Peyer's patch (tissue), 4 donors: ENCODE results near the gene ATP1B2. TPM values are rescaled to one million over a fixed set of nuclear protein-coding genes. Genes with fewer than 3 reads are reported as not detected.
"Not testable (repeated sequence)": the region's sequence is repeated elsewhere in the genome, so short reads cannot be mapped to it uniquely, and the experiment has no call there.

Experiments
- DNase-seq, 3 donors: peaks; one replicate each; pipeline ENCODE4 v3.0.0-alpha.2; 2017 to 2019
- H3K27ac ChIP-seq, 4 donors: fragments of 200-600 bp; sonication (generic); one replicate each; pipeline ENCODE4 v1.5.1; 2016 to 2019
- H3K27me3 ChIP-seq, 2 donors: fragments of 200-600 bp; sonication (generic); one replicate each; pipeline ENCODE4 v1.5.1; 2019
- H3K36me3 ChIP-seq, 3 donors: fragments of 200-600 bp; sonication (generic); one replicate each; pipeline ENCODE4 v1.5.1; 2016 to 2019
- H3K4me1 ChIP-seq, 4 donors: fragments of 200-600 bp; sonication (generic); one replicate each; pipeline ENCODE4 v1.5.1; 2016 to 2019
- H3K4me3 ChIP-seq, 4 donors: fragments of 200-600 bp; sonication (generic); 1 replicate in 3 of 4; 2 replicates in 1 of 4; pipeline ENCODE4 v1.5.1; 2016 to 2019; ENCODE audit warnings: mild to moderate bottlenecking in 1 of 4
- H3K9me3 ChIP-seq, 4 donors: fragments of 200-600 bp; sonication (generic); one replicate each; pipeline ENCODE4 v1.5.1; 2016 to 2019; ENCODE audit warnings: mild to moderate bottlenecking in 1 of 4
- POLR2A ChIP-seq, 2 donors: fragments of 450-650 bp; IDR thresholded peaks; one replicate each; pipeline ENCODE4 v1.5.1; 2017; ENCODE audit warnings: antibody characterized with exemption in 2 of 2, mild to moderate bottlenecking in 2 of 2, moderate library complexity in 2 of 2
- total RNA-seq, 4 donors: library from RNA; depleted of rRNA; stranded (reverse); fragments of >200 nt; gene quantifications; one replicate each; pipeline ENCODE4 v1.1.0, GENCODE V29; 2016
- TF ChIP-seq, protein P1 (sequence below), 6 experiments: fragments of 450-650 bp in 4 of 6; fragments of 200-600 bp in 2 of 6; sonication (generic) in 1 of 6; IDR thresholded peaks; one replicate each; pipeline ENCODE4 v1.5.1; 2017 to 2019; ENCODE audit warnings: antibody characterized with exemption in 6 of 6, mild to moderate bottlenecking in 3 of 6, moderate library complexity in 1 of 6

ATP1B2 gene
- total RNA-seq, 4 donors from 2014 or later = 0.47 TPM; not detected in 3

DNA sequence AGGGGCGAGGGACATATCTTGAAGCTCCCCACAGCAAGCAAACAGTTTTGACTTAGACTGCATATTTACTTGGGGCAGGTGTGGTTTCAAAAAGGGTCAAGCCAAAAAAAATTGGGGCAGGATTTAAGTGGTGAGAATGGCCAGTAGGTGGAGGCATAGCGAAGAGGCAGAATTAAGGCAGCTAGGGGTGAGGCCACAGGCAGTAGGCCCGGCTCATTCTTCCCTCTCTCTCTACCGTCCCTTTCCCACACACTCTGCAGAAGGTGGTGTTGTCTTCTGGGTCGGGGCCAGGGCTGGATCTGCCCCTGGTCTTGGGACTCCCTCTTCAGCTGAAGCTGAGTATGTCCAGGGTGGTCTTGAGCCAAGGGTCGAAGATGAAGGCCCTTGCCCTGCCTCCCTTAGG is 18.2 kb upstream of the ATP1B2 start:
- peaks cover 0 to 6% (median 0%) of the 10 kb centered on the region in 4 donors for H3K4me1 ChIP-seq
- peak in 1 of 3 donors; percentile 54 for DNase-seq

DNA sequence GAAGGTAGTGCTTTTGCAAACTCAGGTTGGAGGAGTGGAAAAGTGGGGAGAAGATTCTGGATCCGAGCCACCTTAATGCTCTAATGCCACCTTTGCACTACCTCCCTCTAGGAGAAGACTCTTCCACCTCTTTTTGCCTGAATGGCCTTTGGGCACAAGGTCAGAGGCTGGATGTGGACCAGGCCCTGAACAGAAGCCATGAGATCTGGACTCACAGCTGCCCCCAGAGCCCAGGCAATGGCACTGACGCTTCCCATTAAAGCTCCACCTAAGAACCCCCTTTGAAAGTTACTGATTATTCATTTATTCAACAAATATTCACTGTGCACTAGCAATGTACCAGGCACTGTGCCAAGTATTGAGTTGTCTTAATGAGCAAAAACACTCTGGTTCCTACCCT is 17.6 kb upstream of the ATP1B2 start:
- Histone ChIP-seq H3K27ac (no peak overlapping the region), H3K27me3 (no peaks in the 10 kb centered on the region), H3K4me1 (peaks cover 0 to 3% (median 0%) of the 10 kb centered on the region in 4 donors), H3K4me3 (no peak overlapping the region), H3K36me3 (no peaks in the 10 kb centered on the region), H3K9me3 (no peaks in the 10 kb centered on the region)
- TF ChIP-seq, protein P1, sequence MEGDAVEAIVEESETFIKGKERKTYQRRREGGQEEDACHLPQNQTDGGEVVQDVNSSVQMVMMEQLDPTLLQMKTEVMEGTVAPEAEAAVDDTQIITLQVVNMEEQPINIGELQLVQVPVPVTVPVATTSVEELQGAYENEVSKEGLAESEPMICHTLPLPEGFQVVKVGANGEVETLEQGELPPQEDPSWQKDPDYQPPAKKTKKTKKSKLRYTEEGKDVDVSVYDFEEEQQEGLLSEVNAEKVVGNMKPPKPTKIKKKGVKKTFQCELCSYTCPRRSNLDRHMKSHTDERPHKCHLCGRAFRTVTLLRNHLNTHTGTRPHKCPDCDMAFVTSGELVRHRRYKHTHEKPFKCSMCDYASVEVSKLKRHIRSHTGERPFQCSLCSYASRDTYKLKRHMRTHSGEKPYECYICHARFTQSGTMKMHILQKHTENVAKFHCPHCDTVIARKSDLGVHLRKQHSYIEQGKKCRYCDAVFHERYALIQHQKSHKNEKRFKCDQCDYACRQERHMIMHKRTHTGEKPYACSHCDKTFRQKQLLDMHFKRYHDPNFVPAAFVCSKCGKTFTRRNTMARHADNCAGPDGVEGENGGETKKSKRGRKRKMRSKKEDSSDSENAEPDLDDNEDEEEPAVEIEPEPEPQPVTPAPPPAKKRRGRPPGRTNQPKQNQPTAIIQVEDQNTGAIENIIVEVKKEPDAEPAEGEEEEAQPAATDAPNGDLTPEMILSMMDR (IDR thresholded peaks at IDR 0.05) = no peak
- TF ChIP-seq POLR2A (IDR thresholded peaks at IDR 0.05) = no peak
- DNase-seq = no peak

More for the DNA sequence above, 18.2 kb upstream of the ATP1B2 start:
- no peaks in the 10 kb centered on the region for H3K9me3 ChIP-seq
- H3K27ac ChIP-seq = no peak overlapping the region
- no peaks in the 10 kb centered on the region for H3K36me3 ChIP-seq
- no peaks in the 10 kb centered on the region for H3K27me3 ChIP-seq
- no peak overlapping the region for H3K4me3 ChIP-seq
- TF ChIP-seq, protein P1 (IDR thresholded peaks at IDR 0.05) = peak in 5 of 6 experiments; percentile 19 to 48 (median 40)
- TF ChIP-seq POLR2A (IDR thresholded peaks at IDR 0.05) = no peak

DNA sequence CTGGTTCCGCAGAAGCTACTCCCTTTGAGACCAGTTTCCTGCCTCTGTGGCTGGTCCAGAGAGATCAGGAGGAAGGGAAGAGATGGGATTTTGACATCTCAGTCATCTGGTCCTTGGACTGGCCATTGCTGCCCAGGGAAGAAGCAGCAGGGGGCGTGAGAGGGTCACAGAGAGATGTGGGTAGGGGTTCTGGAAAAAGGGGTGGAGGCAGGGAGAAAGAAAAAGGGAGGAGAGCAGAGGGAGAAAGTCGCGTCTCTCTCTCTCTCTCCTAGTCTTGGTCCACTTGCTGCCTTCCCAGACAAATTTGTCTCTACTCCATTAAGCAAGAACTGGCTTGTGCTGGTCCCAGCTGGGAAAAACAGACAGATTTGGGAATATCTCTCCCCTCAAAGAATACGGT is 16.3 kb upstream of the ATP1B2 start:
- TF ChIP-seq, protein P1 (IDR thresholded peaks at IDR 0.05) = peak in 3 of 6 experiments; percentile 16 to 33 (median 25)
- TF ChIP-seq POLR2A (IDR thresholded peaks at IDR 0.05) = no peak
- no peak for DNase-seq
- no peaks in the 10 kb centered on the region for H3K36me3 ChIP-seq

DNA sequence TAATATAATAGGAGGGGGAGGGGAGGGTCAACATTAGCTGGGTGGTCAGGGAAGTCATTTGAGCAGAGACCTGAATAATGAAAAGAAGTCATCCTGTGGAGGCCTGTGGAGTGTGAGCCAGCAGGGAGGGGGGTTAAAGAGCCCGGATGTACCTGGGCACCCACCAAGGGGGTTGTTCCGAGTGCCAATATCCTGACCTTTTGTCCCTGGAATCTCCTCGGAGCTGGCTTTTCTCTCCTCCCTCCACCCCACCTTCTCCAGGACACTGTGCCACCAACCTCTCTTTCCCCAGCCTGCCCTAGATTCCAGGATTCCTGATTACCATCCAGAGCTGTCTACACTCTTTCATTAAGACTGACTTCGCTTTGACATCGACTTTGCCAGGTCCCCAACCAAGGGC is 14.6 kb upstream of the ATP1B2 start:
- no peaks in the 10 kb centered on the region for H3K27me3 ChIP-seq
- no peaks in the 10 kb centered on the region for H3K4me1 ChIP-seq
- TF ChIP-seq, protein P1 (IDR thresholded peaks at IDR 0.05) = no peak
- TF ChIP-seq POLR2A (IDR thresholded peaks at IDR 0.05) = no peak
- no peak for DNase-seq
- no peaks in the 10 kb centered on the region for H3K9me3 ChIP-seq
- H3K27ac ChIP-seq = no peak overlapping the region
- H3K36me3 ChIP-seq = no peaks in the 10 kb centered on the region
- H3K4me3 ChIP-seq = no peak overlapping the region

More for the DNA sequence above, 16.3 kb upstream of the ATP1B2 start:
- Histone ChIP-seq H3K4me3 (no peak overlapping the region), H3K27me3 (no peaks in the 10 kb centered on the region), H3K4me1 (no peaks in the 10 kb centered on the region), H3K27ac (no peak overlapping the region), H3K9me3 (no peaks in the 10 kb centered on the region)

DNA sequence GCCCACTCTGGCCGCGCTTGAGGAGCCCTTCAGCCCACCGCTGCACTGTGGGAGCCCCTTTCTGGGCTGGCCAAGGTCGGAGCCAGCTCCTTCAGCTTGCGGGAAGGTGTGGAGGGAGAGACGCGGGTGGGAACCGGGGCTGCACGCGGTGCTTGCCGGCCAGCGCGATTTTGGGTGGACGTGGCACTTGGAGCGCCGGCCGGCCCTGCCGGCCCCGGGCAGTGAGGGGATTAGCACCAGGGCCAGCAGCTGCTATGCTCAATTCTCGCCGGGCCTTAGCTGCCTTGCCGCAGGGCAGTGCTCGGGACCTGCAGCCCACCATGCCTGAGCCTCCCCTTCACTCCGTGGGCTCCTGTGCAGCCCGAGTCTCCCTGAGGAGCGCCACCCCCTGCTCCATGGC is 9.9 kb upstream of the ATP1B2 start:
- no peak for TF ChIP-seq POLR2A (IDR thresholded peaks at IDR 0.05)
- TF ChIP-seq, protein P1 (IDR thresholded peaks at IDR 0.05) = no peak
- no peak for DNase-seq
- no peak overlapping the region for H3K27ac ChIP-seq
- no peaks in the 10 kb centered on the region for H3K9me3 ChIP-seq
- H3K36me3 ChIP-seq = no peaks in the 10 kb centered on the region
- no peaks in the 10 kb centered on the region for H3K27me3 ChIP-seq
- no peaks in the 10 kb centered on the region for H3K4me1 ChIP-seq
- no peak overlapping the region for H3K4me3 ChIP-seq

DNA sequence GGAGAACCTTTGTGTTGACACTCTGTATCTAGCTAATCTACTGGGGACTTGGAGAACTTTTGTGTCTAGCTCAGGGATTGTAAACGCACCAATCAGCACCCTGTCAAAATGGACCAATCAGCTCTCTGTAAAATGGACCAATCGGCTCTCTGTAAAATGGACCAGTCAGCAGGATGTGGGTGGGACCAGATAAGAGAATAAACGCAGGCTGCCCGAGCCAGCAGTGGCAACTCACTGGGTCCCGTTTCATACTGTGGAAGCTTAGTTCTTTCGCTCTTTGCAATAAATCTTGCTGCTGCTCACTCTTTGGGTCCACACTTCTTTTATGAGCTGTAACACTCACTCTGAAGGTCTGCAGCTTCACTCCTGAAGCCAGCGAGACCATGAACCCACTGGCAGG is 9.1 kb upstream of the ATP1B2 start:
- H3K4me1 ChIP-seq, H3K27ac ChIP-seq, H3K27me3 ChIP-seq, H3K36me3 ChIP-seq, H3K4me3 ChIP-seq, DNase-seq, H3K9me3 ChIP-seq: not testable (repeated sequence)
